HCT116 (cell line): ENCODE results near the gene GLI3.

Source experiments
- ATF3 ChIP-seq: IDR thresholded peaks from 2 replicates; pipeline ENCODE4 v1.6.1; 2012
- CTCF ChIP-seq, 3 experiments: fragments of 200-600 bp in 1 of 3; sonication (generic) in 1 of 3; IDR thresholded peaks in 2 of 3; conservative IDR thresholded peaks in 1 of 3; 2 replicates each; pipeline ENCODE4 v1.5.1; 2012 to 2017; ENCODE audit warnings: low read depth in 2 of 3, low read length in 2 of 3, antibody characterized with exemption in 1 of 3, borderline replicate concordance in 1 of 3, control low read depth in 1 of 3, mild to moderate bottlenecking in 1 of 3, mixed read lengths in 1 of 3, mixed run types in 1 of 3, moderate library complexity in 1 of 3; ENCODE audit not compliant: insufficient read depth in 1 of 3
- JUND ChIP-seq: IDR thresholded peaks from 2 replicates; pipeline ENCODE4 v1.6.1; 2012
- POLR2AphosphoS5 ChIP-seq: IDR thresholded peaks from 2 replicates; pipeline ENCODE4 v1.6.1; 2011; ENCODE audit warnings: mild to moderate bottlenecking, low read depth, low read length, moderate library complexity

- TF ChIP-seq CTCF (IDR thresholded peaks at IDR 0.05 in 2 of 3, conservative IDR thresholded peaks at IDR 0.05 in 1 of 3; ENCODE audit: borderline replicate concordance in 1 of 3, insufficient read depth in 1 of 3, low read depth in 2 of 3, low read length in 2 of 3) (no peak), ATF3 (no peak), POLR2AphosphoS5 (no peak), JUND (no peak)
These were observed 80.6 kb downstream of the GLI3 start for GRCh38 chr7:42156291-42156865.
